ENCODE results near the gene CAPRIN1. TPM values are rescaled to one million over a fixed set of nuclear protein-coding genes. Genes with fewer than 3 reads are reported as not detected.
A peak's percentile ranks its signal among the peaks of the same experiment; 100 is the strongest.

Gene CAPRIN1
- total RNA-seq: 164 TPM
- long read RNA-seq, full-length matches to known transcripts: 241 of 285 reads
- long read RNA-seq, partial matches to known transcripts: 24 of 285 reads
- long read RNA-seq, other reads (novel, unspliced or antisense): 20 of 285 reads

DNA sequence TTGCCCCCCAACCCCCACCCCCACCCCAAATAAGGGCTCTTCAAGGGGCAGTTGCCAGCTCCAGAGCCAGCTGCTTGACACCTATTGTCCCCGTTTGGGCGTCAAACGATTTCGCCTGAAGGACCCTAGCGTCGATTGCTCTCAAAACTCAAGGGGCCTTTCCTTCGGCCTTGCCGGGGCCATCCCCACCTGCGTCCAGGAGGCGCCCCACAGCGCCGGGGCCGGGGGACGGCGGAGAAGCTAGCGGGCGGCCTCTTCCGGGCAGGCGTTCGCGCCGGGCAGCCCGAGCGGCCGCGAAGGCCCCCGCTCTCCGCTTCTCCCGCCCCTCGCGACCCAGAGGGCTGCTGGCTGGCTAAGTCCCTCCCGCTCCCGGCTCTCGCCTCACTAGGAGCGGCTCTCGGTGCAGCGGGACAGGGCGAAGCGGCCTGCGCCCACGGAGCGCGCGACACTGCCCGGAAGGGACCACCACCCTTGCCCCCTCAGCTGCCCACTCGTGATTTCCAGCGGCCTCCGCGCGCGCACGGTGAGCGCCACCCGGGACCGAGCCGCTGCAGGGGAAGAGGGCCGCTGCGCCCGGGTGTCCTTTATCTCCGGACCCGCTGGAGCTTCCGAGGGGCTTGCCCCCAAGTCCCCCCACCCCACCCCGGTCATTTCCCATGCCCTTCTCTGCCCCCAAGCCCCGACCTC is at the start of gene CAPRIN1:
Gene CAPRIN1 (plus strand): TSS at position 383 of the 687 bp plus-strand sequence. CDS start 690 bp downstream, outside the sequence.
- H3K4me3 ChIP-seq: peak within 1 kb of the TSS; percentile 98
- H3K27ac ChIP-seq: peak within 1 kb of the TSS; percentile 100
- intact Hi-C loops (cut with DNase I): no loop called here
- TF ChIP-seq, protein P1, sequence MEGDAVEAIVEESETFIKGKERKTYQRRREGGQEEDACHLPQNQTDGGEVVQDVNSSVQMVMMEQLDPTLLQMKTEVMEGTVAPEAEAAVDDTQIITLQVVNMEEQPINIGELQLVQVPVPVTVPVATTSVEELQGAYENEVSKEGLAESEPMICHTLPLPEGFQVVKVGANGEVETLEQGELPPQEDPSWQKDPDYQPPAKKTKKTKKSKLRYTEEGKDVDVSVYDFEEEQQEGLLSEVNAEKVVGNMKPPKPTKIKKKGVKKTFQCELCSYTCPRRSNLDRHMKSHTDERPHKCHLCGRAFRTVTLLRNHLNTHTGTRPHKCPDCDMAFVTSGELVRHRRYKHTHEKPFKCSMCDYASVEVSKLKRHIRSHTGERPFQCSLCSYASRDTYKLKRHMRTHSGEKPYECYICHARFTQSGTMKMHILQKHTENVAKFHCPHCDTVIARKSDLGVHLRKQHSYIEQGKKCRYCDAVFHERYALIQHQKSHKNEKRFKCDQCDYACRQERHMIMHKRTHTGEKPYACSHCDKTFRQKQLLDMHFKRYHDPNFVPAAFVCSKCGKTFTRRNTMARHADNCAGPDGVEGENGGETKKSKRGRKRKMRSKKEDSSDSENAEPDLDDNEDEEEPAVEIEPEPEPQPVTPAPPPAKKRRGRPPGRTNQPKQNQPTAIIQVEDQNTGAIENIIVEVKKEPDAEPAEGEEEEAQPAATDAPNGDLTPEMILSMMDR (IDR thresholded peaks at IDR 0.05): no peak
- no peaks in the 10 kb centered on the region for H3K27me3 ChIP-seq
- H3K36me3 ChIP-seq: peaks cover 18% of the 10 kb centered on the region
- no peaks in the 10 kb centered on the region for H3K9me3 ChIP-seq
- DNase-seq (peak; percentile 95), ATAC-seq (peak; percentile 94)
- peaks cover 32% of the 10 kb centered on the region for H3K4me1 ChIP-seq

- no peak overlapping the region for H3K27ac ChIP-seq
- no peaks in the 10 kb centered on the region for H3K27me3 ChIP-seq
- ATAC-seq (peak; percentile 61), DNase-seq (no peak)
- no peaks in the 10 kb centered on the region for H3K36me3 ChIP-seq
- H3K4me1 ChIP-seq: no peaks in the 10 kb centered on the region
- TF ChIP-seq, protein P1 (IDR thresholded peaks at IDR 0.05): no peak
- intact Hi-C loops (cut with DNase I): no loop called here
- H3K9me3 ChIP-seq: no peaks in the 10 kb centered on the region
- H3K4me3 ChIP-seq: no peak overlapping the region
Observed at GRCh38 chr11:34002420-34002819, 49.1 kb upstream of the CAPRIN1 start.

DNA sequence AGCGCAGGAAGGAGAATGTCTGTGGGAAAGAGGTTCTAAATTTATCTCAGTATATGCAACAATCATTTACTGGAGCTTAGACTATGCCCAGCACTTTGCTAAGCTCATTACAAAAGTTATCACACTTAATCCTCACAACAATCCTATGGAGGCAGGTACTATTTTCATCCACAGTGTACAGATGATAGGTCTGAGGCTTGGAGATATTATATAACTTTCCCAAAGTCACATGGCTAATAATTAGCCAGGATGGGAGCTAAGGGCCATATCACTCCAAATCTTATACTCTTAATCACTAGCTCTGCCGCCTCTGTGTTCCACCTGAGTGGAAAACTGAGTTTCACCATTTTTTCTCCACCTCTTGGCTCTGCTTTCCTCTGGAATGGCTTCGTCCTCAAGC is 47.3 kb upstream of the CAPRIN1 start:
- Histone ChIP-seq H3K4me3 (no peak overlapping the region), H3K36me3 (no peaks in the 10 kb centered on the region), H3K9me3 (no peaks in the 10 kb centered on the region), H3K27me3 (no peaks in the 10 kb centered on the region), H3K4me1 (no peaks in the 10 kb centered on the region), H3K27ac (no peak overlapping the region)
- TF ChIP-seq, protein P1 (IDR thresholded peaks at IDR 0.05): no peak
- intact Hi-C loops (cut with DNase I): no loop called here
- DNase-seq (no peak), ATAC-seq (no peak)

GRCh38 chr11:34006876-34007275 is 44.7 kb upstream of the CAPRIN1 start:
- Histone ChIP-seq H3K4me1 (no peaks in the 10 kb centered on the region), H3K4me3 (no peak overlapping the region), H3K9me3 (no peaks in the 10 kb centered on the region), H3K27ac (no peak overlapping the region), H3K36me3 (no peaks in the 10 kb centered on the region), H3K27me3 (no peaks in the 10 kb centered on the region)
- intact Hi-C loops (cut with DNase I): no loop called here
- TF ChIP-seq, protein P1 (IDR thresholded peaks at IDR 0.05): no peak
- ATAC-seq: no peak
- DNase-seq: no peak

DNA sequence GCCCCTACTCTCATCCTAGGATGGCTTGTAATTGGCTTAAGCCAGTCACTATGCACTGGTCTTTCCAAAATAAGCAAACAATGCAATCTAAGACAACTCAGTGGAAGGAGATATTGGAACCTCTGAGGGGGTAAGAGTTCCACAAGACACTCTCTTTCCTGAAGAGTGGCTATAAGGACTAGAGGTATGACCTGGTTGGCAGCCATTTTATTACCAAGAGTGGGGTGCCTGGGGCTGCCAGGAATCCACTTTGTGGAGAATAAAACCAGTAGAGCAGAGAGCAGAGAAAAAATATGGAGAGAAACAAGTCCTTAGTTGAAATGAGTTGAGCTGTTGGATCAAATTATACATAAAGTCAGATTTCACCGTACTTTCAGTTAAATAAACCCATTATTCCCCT is 38.8 kb upstream of the CAPRIN1 start:
- DNase-seq (no peak), ATAC-seq (no peak)
- no peak overlapping the region for H3K4me3 ChIP-seq
- no peak overlapping the region for H3K27ac ChIP-seq
- no peaks in the 10 kb centered on the region for H3K36me3 ChIP-seq
- no peaks in the 10 kb centered on the region for H3K4me1 ChIP-seq
- intact Hi-C loops (cut with DNase I): no loop called here
- TF ChIP-seq, protein P1 (IDR thresholded peaks at IDR 0.05): no peak
- H3K9me3 ChIP-seq: no peaks in the 10 kb centered on the region
- no peaks in the 10 kb centered on the region for H3K27me3 ChIP-seq

Data from upper lobe of right lung (tissue), 1 donor.